Occipital lobe (tissue), 2 donors: Measurements from ENCODE around the gene NTF4. TPM values are rescaled to one million over a fixed set of nuclear protein-coding genes. Genes with fewer than 3 reads are reported as not detected.
"Not testable (repeated sequence)": the region's sequence is repeated elsewhere in the genome, so short reads cannot be mapped to it uniquely, and the experiment has no call there.

Experiments
- DNase-seq: peaks from one replicate; lab custom pipeline; 2025; lab: John Stamatoyannopoulos, UW
- total RNA-seq: library from RNA; depleted of rRNA; stranded (reverse); fragments of >200 nt; gene quantifications from one replicate; pipeline ENCODE4 v1.2.3, GENCODE V29; 2014

NTF4 gene
- total RNA-seq, 1 donor from 2014 or later = not detected

GRCh38 chr19:49091391-49092038, 26.9 kb upstream of the NTF4 start:
- DNase-seq = no peak

- DNase-seq = no peak
These were observed 21.7 kb upstream of the NTF4 start for GRCh38 chr19:49086296-49086695.

GRCh38 chr19:49085868-49086232, 21.2 kb upstream of the NTF4 start:
- DNase-seq = no peak

GRCh38 chr19:49085020-49085867, 20.6 kb upstream of the NTF4 start, which contains the start of gene SNRNP70:
Gene SNRNP70, plus strand, starts transcription at chr19:49085451. Its CDS starts 964 bp downstream, at chr19:49086415.
- DNase-seq = peak; percentile 95

GRCh38 chr19:49084206-49085019, 19.8 kb upstream of the NTF4 start:
- no peak for DNase-seq

- DNase-seq = no peak
These were observed 16.7 kb upstream of the NTF4 start for GRCh38 chr19:49081273-49081672.

- no peak for DNase-seq
These were observed 15.8 kb upstream of the NTF4 start for GRCh38 chr19:49080392-49080791.

- not testable (repeated sequence) for DNase-seq
These were observed 10.3 kb upstream of the NTF4 start for GRCh38 chr19:49074869-49075268.

GRCh38 chr19:49073514-49074378, 9.1 kb upstream of the NTF4 start:
- DNase-seq = no peak

GRCh38 chr19:49071860-49072547, 7.4 kb upstream of the NTF4 start:
- DNase-seq = no peak

GRCh38 chr19:49070416-49070815, 5.8 kb upstream of the NTF4 start:
- no peak for DNase-seq

GRCh38 chr19:49069026-49069425, 4.4 kb upstream of the NTF4 start:
- no peak for DNase-seq

GRCh38 chr19:49067554-49067953, 2.9 kb upstream of the NTF4 start:
- DNase-seq = no peak

- no peak for DNase-seq
These were observed 1.4 kb upstream of the NTF4 start for GRCh38 chr19:49065905-49066512.

GRCh38 chr19:49064029-49064629, 489 bp downstream of the NTF4 start:
- DNase-seq = no peak

GRCh38 chr19:49061445-49061844, 3.2 kb downstream of the NTF4 start:
- DNase-seq = no peak

- DNase-seq = no peak
These were observed 3.6 kb downstream of the NTF4 start for GRCh38 chr19:49061000-49061399.

GRCh38 chr19:49059053-49059452, 5.6 kb downstream of the NTF4 start:
- DNase-seq = no peak

GRCh38 chr19:49058562-49058961, 6.1 kb downstream of the NTF4 start:
- DNase-seq = no peak
